Endodermal cell (in vitro differentiated cells): ENCODE results near the gene GRID1. TPM values are rescaled to one million over a fixed set of nuclear protein-coding genes. Genes with fewer than 3 reads are reported as not detected.

ENCODE experiments used
- DNase-seq: peaks from one replicate; pipeline ENCODE4 v3.0.0-alpha.2; 2017
- H3K27ac ChIP-seq: 2 replicates; pipeline ENCODE4 v1.5.1; 2013; ENCODE audit warnings: mild to moderate bottlenecking, low read depth, low read length, moderate library complexity
- H3K27me3 ChIP-seq: 2 replicates; pipeline ENCODE4 v1.6.1; 2013; ENCODE audit warnings: mild to moderate bottlenecking, low read length, moderate library complexity; ENCODE audit not compliant: insufficient read depth, control insufficient read depth, poor library complexity, severe bottlenecking
- H3K36me3 ChIP-seq: 2 replicates; pipeline ENCODE4 v1.7.0; 2013; ENCODE audit warnings: mild to moderate bottlenecking, low read length, moderate library complexity; ENCODE audit not compliant: control insufficient read depth, insufficient read depth
- H3K4me1 ChIP-seq: one replicate; pipeline ENCODE4 v1.7.0; 2013; ENCODE audit warnings: low read length; ENCODE audit not compliant: control insufficient read depth, insufficient read depth
- H3K4me3 ChIP-seq: 2 replicates; pipeline ENCODE4 v1.5.1; 2013; ENCODE audit warnings: mild to moderate bottlenecking, low read length, moderate library complexity
- H3K9ac ChIP-seq: 2 replicates; pipeline ENCODE4 v1.6.1; 2013; ENCODE audit warnings: mild to moderate bottlenecking, low read length, moderate library complexity; ENCODE audit not compliant: poor library complexity, severe bottlenecking; ENCODE audit errors: extremely low read depth
- H3K9me3 ChIP-seq: 2 replicates; pipeline ENCODE4 v1.6.1; 2013; ENCODE audit warnings: mild to moderate bottlenecking, low read length, moderate library complexity; ENCODE audit not compliant: control insufficient read depth
- H3K27ac Mint-ChIP-seq: 2 replicates; pipeline ENCODE4 v1.8.0; 2020; ENCODE audit warnings: mixed read lengths
- H3K27me3 Mint-ChIP-seq: 2 replicates; pipeline ENCODE4 v1.8.0; 2021; ENCODE audit warnings: mild to moderate bottlenecking, mixed read lengths; ENCODE audit not compliant: insufficient read depth
- H3K36me3 Mint-ChIP-seq: 2 replicates; pipeline ENCODE4 v1.8.0; 2020; ENCODE audit warnings: low read depth, mixed read lengths
- H3K4me1 Mint-ChIP-seq: 2 replicates; pipeline ENCODE4 v1.8.0; 2020; ENCODE audit warnings: mixed read lengths
- H3K4me3 Mint-ChIP-seq: 2 replicates; pipeline ENCODE4 v1.8.0; 2020; ENCODE audit warnings: mild to moderate bottlenecking, moderate library complexity, mixed read lengths
- H3K9me3 Mint-ChIP-seq: 2 replicates; pipeline ENCODE4 v1.8.0; 2020; ENCODE audit warnings: mild to moderate bottlenecking, mixed read lengths
- CTCF ChIP-seq: fragments of 200-600 bp; sonication (generic); conservative IDR thresholded peaks from 2 replicates; pipeline ENCODE4 v1.5.0; 2021; ENCODE audit warnings: antibody characterized with exemption, mild to moderate bottlenecking
- WGBS, 2 experiments: methylation state at CpG; one replicate each; pipeline versions ENCODE4 v1.1.5 to v1.1.7; 2013; ENCODE audit warnings: missing lambda C conversion rate in 2 of 2, mixed read lengths in 1 of 2; ENCODE audit not compliant: insufficient coverage in 1 of 2, insufficient read length in 1 of 2; 5-methylcytosine and 5-hydroxymethylcytosine counted together
- total RNA-seq, 2 donors: library from RNA; stranded (reverse); fragmentation: NEBNext Ultra II Directional in 1 of 2; extraction: Animal tissue kit (Norgen Biotek cat#: 25700) in 1 of 2; gene quantifications; 2 replicates in 1 of 2; 3 replicates in 1 of 2; pipeline ENCODE4 v1.2.1, GENCODE V29; 2021

The GRID1 gene
- total RNA-seq, 2 donors from 2014 or later, result 0.13 to 0.53 TPM

GRCh38 chr10:86138551-86139065, 228.0 kb downstream of the GRID1 start:
- no peak overlapping the region for H3K4me3 ChIP-seq
- no peaks in the 10 kb centered on the region for H3K9me3 ChIP-seq
- H3K36me3 ChIP-seq, result no peaks in the 10 kb centered on the region
- no peaks in the 10 kb centered on the region for H3K27me3 ChIP-seq
- Mint-ChIP-seq H3K4me3 (no peak overlapping the region), H3K9me3 (no peaks in the 10 kb centered on the region), H3K36me3 (no peaks in the 10 kb centered on the region), H3K4me1 (peaks cover 7% of the 10 kb centered on the region), H3K27me3 (no peaks in the 10 kb centered on the region), H3K27ac (no peak overlapping the region)
- WGBS, 2 experiments, result 97 to 98% methylated on average over 8 to 18 of the region's 18 CpGs
- H3K4me1 ChIP-seq, result no peaks in the 10 kb centered on the region
- DNase-seq, result no peak
- H3K9ac ChIP-seq, result no peak overlapping the region
- no peak overlapping the region for H3K27ac ChIP-seq
- TF ChIP-seq CTCF, result no peak

GRCh38 chr10:86137561-86137960, 229.0 kb downstream of the GRID1 start:
- no peak for DNase-seq
- 98% methylated on average over 7 of the region's 7 CpGs for WGBS, 2 experiments

GRCh38 chr10:86136934-86137333, 229.7 kb downstream of the GRID1 start:
- H3K27ac Mint-ChIP-seq, result no peak overlapping the region
- no peak for TF ChIP-seq CTCF
- Histone ChIP-seq H3K27ac (no peak overlapping the region), H3K9ac (no peak overlapping the region), H3K4me1 (no peaks in the 10 kb centered on the region), H3K27me3 (no peaks in the 10 kb centered on the region), H3K36me3 (no peaks in the 10 kb centered on the region), H3K9me3 (no peaks in the 10 kb centered on the region), H3K4me3 (no peak overlapping the region)
- H3K4me3 Mint-ChIP-seq, result no peak overlapping the region
- H3K36me3 Mint-ChIP-seq, result no peaks in the 10 kb centered on the region
- H3K9me3 Mint-ChIP-seq, result no peaks in the 10 kb centered on the region
- WGBS, 2 experiments, result 81 to 85% methylated on average over 4 of the region's 4 CpGs
- H3K27me3 Mint-ChIP-seq, result no peaks in the 10 kb centered on the region
- H3K4me1 Mint-ChIP-seq, result peaks cover 7% of the 10 kb centered on the region
- no peak for DNase-seq

More at GRCh38 chr10:86137561-86137960, 229.0 kb downstream of the GRID1 start:
- no peaks in the 10 kb centered on the region for H3K9me3 Mint-ChIP-seq
- H3K27me3 ChIP-seq, result no peaks in the 10 kb centered on the region
- no peaks in the 10 kb centered on the region for H3K4me1 ChIP-seq
- no peak overlapping the region for H3K4me3 ChIP-seq
- H3K27me3 Mint-ChIP-seq, result no peaks in the 10 kb centered on the region
- H3K36me3 Mint-ChIP-seq, result no peaks in the 10 kb centered on the region
- H3K27ac ChIP-seq, result no peak overlapping the region
- TF ChIP-seq CTCF, result no peak
- no peak overlapping the region for H3K4me3 Mint-ChIP-seq
- H3K9ac ChIP-seq, result no peak overlapping the region
- peaks cover 7% of the 10 kb centered on the region for H3K4me1 Mint-ChIP-seq
- H3K36me3 ChIP-seq, result no peaks in the 10 kb centered on the region
- no peak overlapping the region for H3K27ac Mint-ChIP-seq
- no peaks in the 10 kb centered on the region for H3K9me3 ChIP-seq
